Activated T-helper 1 cell treated with anti-CD3 and anti-CD28 coated beads, Interleukin-12 subunit alpha, Interleukin-12 subunit beta, Interleukin-2, Interleukin-4 antibody, amounts not matched to agents 30 ng/mL and 10 ng/mL and 1 ng/mL, durations not matched to agents 14 hours and 24 hours and 36 hours (primary cell): ENCODE results near the gene S1PR1. TPM values are rescaled to one million over a fixed set of nuclear protein-coding genes. Genes with fewer than 3 reads are reported as not detected.
"Not testable (repeated sequence)": the region's sequence is repeated elsewhere in the genome, so short reads cannot be mapped to it uniquely, and the experiment has no call there.

Source experiments
- DNase-seq: peaks from one replicate; pipeline ENCODE4 v3.0.0; 2021; ENCODE audit warnings: low spot score
- H3K27ac Mint-ChIP-seq: one replicate; pipeline ENCODE4 v1.8.0; 2021; ENCODE audit warnings: mild to moderate bottlenecking, mixed read lengths
- H3K27me3 Mint-ChIP-seq: one replicate; pipeline ENCODE4 v1.8.0; 2022; ENCODE audit warnings: mild to moderate bottlenecking, moderate library complexity, mixed read lengths; ENCODE audit not compliant: insufficient read depth
- H3K36me3 Mint-ChIP-seq: one replicate; pipeline ENCODE4 v1.8.0; 2021; ENCODE audit warnings: low read depth, mixed read lengths
- H3K4me1 Mint-ChIP-seq: one replicate; pipeline ENCODE4 v1.8.0; 2021; ENCODE audit warnings: low read depth, mixed read lengths
- H3K4me3 Mint-ChIP-seq: one replicate; pipeline ENCODE4 v1.8.0; 2021; ENCODE audit warnings: mild to moderate bottlenecking, moderate library complexity, mixed read lengths
- H3K9me3 Mint-ChIP-seq: one replicate; pipeline ENCODE4 v1.8.0; 2021; ENCODE audit warnings: mixed read lengths
- intact Hi-C: fragments of 100-400 bp; cut with micrococcal nuclease; formaldehyde crosslinking; loops from one replicate; pipeline ENCODE4 v1.15.1; 2024
- total RNA-seq: library from RNA; stranded (reverse); gene quantifications from 2 replicates; pipeline ENCODE4 v1.2.3, GENCODE V29; 2022

The S1PR1 gene
- total RNA-seq, 1 donor from 2014 or later = 42.5 TPM

GRCh38 chr1:101227837-101228236 is 9.0 kb upstream of the S1PR1 start:
- intact Hi-C loops = no loop called here
- Mint-ChIP-seq H3K27me3 (no peaks in the 10 kb centered on the region), H3K9me3 (no peaks in the 10 kb centered on the region), H3K4me3 (no peak overlapping the region), H3K36me3 (peaks cover 6% of the 10 kb centered on the region), H3K4me1 (peaks cover 28% of the 10 kb centered on the region), H3K27ac (no peak overlapping the region)
- DNase-seq = no peak

DNA sequence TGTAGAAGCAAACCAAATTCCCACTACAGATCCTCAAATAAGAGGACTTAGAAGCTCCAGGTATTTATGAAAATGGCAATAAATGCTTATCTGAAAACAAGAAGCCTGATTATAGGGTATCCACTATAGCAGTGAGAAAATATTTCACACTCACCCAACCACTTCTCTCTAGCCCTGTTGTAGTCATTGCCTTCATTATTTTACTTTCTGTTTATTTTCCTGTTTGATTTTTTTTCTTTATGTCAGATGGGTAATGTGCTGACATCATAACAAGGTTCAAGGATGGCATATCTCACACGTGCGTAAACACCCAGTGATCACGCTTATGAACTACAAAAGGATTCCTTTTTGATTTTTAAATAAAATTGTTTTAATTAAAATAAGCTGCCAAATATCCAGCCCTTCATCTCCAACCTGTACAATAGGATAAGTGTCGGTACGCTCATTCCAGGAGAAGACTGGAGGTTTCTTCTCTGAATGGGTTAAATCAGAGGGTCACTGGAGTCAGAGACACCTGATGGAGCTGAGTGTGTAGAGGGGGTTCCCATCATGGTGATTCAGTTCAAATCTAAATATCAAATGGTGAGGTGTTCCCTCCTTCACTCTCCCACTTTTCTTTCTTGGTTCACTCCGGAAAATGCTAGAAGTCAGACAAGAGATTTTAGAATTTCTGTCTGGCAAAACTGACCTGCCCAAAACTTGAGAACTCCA is 8.2 kb upstream of the S1PR1 start:
- intact Hi-C loops = no loop called here
- H3K36me3 Mint-ChIP-seq = peaks cover 7% of the 10 kb centered on the region
- no peaks in the 10 kb centered on the region for H3K9me3 Mint-ChIP-seq
- no peak overlapping the region for H3K27ac Mint-ChIP-seq
- H3K4me1 Mint-ChIP-seq = peaks cover 32% of the 10 kb centered on the region
- H3K4me3 Mint-ChIP-seq = no peak overlapping the region
- DNase-seq = no peak
- H3K27me3 Mint-ChIP-seq = no peaks in the 10 kb centered on the region

- DNase-seq, intact Hi-C loops, H3K9me3 Mint-ChIP-seq, H3K36me3 Mint-ChIP-seq, H3K27ac Mint-ChIP-seq, H3K27me3 Mint-ChIP-seq, H3K4me3 Mint-ChIP-seq: not testable (repeated sequence)
- H3K4me1 Mint-ChIP-seq = peaks cover 52% of the 10 kb centered on the region
Observed at GRCh38 chr1:101232182-101232581, 4.6 kb upstream of the S1PR1 start.

GRCh38 chr1:101233495-101233894 is 3.3 kb upstream of the S1PR1 start:
- intact Hi-C loops = no loop called here
- H3K4me3 Mint-ChIP-seq = no peak overlapping the region
- DNase-seq = no peak

GRCh38 chr1:101235216-101235695 is 1.6 kb upstream of the S1PR1 start:
- peaks cover 57% of the 10 kb centered on the region for H3K4me1 Mint-ChIP-seq
- peak overlapping the region; percentile 97 for H3K4me3 Mint-ChIP-seq
- peaks cover 20% of the 10 kb centered on the region for H3K36me3 Mint-ChIP-seq
- H3K27me3 Mint-ChIP-seq = no peaks in the 10 kb centered on the region
- H3K9me3 Mint-ChIP-seq = no peaks in the 10 kb centered on the region
- peak overlapping the region; percentile 95 for H3K27ac Mint-ChIP-seq
- no peak for DNase-seq
- intact Hi-C loops = loop anchor here (1.0 to 5.0 kb wide), 10 partner anchors 14 to 793 kb away; no protein-coding TSS in a partner anchor

More at GRCh38 chr1:101233495-101233894, 3.3 kb upstream of the S1PR1 start:
- Mint-ChIP-seq H3K27ac (no peak overlapping the region), H3K4me1 (peaks cover 49% of the 10 kb centered on the region), H3K9me3 (no peaks in the 10 kb centered on the region), H3K27me3 (no peaks in the 10 kb centered on the region), H3K36me3 (peaks cover 3% of the 10 kb centered on the region)

DNA sequence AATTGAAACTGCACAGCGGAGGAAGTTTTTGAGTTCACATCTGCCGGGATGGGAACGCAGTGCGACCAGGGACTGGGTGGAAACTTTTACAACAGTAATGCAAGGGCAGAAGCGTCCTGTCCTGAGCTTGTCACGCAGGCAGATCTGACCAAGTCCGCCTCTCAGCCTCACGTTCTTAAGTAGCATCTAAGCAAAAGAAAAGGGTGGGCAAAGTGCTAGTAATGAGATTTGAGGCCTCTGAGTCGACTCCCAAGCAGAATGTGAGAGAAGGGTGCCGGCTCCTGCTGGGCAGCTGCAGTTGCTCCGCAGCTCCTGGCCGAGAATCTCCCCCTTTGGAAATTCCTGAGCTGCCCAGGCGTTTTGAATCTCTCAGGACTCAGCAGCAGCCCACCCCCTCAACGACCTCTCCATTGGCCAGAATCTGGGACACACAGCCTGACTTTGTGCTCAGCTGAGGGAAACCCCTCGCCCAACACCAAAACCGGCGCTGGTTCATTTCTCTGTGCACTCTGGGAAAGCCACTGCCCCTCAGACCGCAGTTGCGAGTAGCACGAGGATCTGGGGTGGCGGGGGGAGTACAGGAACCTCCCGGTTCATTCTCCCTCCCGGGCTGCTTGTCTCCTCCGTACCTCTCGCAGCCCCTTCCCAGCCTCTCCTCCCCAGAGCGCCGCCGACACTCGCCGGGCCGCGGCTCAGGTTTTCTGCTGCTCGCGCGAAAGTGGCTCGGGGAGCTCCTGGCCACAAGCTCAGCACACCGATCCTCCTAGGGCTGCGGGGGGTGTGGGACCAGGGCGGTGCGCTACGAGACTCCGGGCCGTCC is 913 bp upstream of the S1PR1 start:
- H3K27me3 Mint-ChIP-seq = no peaks in the 10 kb centered on the region
- H3K27ac Mint-ChIP-seq = peak overlapping the region; percentile 95
- H3K4me1 Mint-ChIP-seq = peaks cover 64% of the 10 kb centered on the region
- DNase-seq = peak; percentile 73
- H3K4me3 Mint-ChIP-seq = peak overlapping the region; percentile 97
- H3K36me3 Mint-ChIP-seq = peaks cover 25% of the 10 kb centered on the region
- intact Hi-C loops = loop anchor here (1.0 to 5.0 kb wide), 11 partner anchors 15 to 794 kb away; partner anchors contain the start of gene SLC30A7
- no peaks in the 10 kb centered on the region for H3K9me3 Mint-ChIP-seq

- H3K27ac Mint-ChIP-seq = peak overlapping the region; percentile 95
- no peak for DNase-seq
Observed at GRCh38 chr1:101237229-101237837, 514 bp downstream of the S1PR1 start.

GRCh38 chr1:101238031-101238628 is 1.3 kb downstream of the S1PR1 start:
- no peaks in the 10 kb centered on the region for H3K9me3 Mint-ChIP-seq
- H3K27ac Mint-ChIP-seq = peak overlapping the region; percentile 95
- H3K36me3 Mint-ChIP-seq = peaks cover 35% of the 10 kb centered on the region
- intact Hi-C loops = loop anchor here (1.0 to 5.0 kb wide), 7 partner anchors 50 to 796 kb away; partner anchors contain the start of gene DPH5
- H3K4me3 Mint-ChIP-seq = peak overlapping the region; percentile 97
- DNase-seq = peak; percentile 11
- H3K4me1 Mint-ChIP-seq = peaks cover 77% of the 10 kb centered on the region
- H3K27me3 Mint-ChIP-seq = no peaks in the 10 kb centered on the region

More at GRCh38 chr1:101237229-101237837, 514 bp downstream of the S1PR1 start:
- H3K9me3 Mint-ChIP-seq = no peaks in the 10 kb centered on the region
- no peaks in the 10 kb centered on the region for H3K27me3 Mint-ChIP-seq
- peaks cover 33% of the 10 kb centered on the region for H3K36me3 Mint-ChIP-seq
- peaks cover 78% of the 10 kb centered on the region for H3K4me1 Mint-ChIP-seq
- intact Hi-C loops = loop anchor here (1.0 to 5.0 kb wide), 4 partner anchors 120 to 795 kb away; no protein-coding TSS in a partner anchor
- peak overlapping the region; percentile 97 for H3K4me3 Mint-ChIP-seq

- H3K27ac Mint-ChIP-seq = peak overlapping the region; percentile 95
Observed at GRCh38 chr1:101238681-101239094, 1.9 kb downstream of the S1PR1 start.

DNA sequence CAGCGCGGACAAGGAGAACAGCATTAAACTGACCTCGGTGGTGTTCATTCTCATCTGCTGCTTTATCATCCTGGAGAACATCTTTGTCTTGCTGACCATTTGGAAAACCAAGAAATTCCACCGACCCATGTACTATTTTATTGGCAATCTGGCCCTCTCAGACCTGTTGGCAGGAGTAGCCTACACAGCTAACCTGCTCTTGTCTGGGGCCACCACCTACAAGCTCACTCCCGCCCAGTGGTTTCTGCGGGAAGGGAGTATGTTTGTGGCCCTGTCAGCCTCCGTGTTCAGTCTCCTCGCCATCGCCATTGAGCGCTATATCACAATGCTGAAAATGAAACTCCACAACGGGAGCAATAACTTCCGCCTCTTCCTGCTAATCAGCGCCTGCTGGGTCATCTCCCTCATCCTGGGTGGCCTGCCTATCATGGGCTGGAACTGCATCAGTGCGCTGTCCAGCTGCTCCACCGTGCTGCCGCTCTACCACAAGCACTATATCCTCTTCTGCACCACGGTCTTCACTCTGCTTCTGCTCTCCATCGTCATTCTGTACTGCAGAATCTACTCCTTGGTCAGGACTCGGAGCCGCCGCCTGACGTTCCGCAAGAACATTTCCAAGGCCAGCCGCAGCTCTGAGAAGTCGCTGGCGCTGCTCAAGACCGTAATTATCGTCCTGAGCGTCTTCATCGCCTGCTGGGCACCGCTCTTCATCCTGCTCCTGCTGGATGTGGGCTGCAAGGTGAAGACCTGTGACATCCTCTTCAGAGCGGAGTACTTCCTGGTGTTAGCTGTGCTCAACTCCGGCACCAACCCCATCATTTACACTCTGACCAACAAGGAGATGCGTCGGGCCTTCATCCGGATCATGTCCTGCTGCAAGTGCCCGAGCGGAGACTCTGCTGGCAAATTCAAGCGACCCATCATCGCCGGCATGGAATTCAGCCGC is 2.5 kb downstream of the S1PR1 start:
- H3K4me3 Mint-ChIP-seq = peak overlapping the region; percentile 97
- peaks cover 77% of the 10 kb centered on the region for H3K4me1 Mint-ChIP-seq
- no peaks in the 10 kb centered on the region for H3K27me3 Mint-ChIP-seq
- DNase-seq = peak; percentile 71
- peaks cover 43% of the 10 kb centered on the region for H3K36me3 Mint-ChIP-seq
- no peaks in the 10 kb centered on the region for H3K9me3 Mint-ChIP-seq
- intact Hi-C loops = loop anchor here (1.0 to 5.0 kb wide), 6 partner anchors 15 to 797 kb away; no protein-coding TSS in a partner anchor
- H3K27ac Mint-ChIP-seq = peak overlapping the region; percentile 95

More at GRCh38 chr1:101238681-101239094, 1.9 kb downstream of the S1PR1 start:
- Mint-ChIP-seq H3K4me3 (peak overlapping the region; percentile 97), H3K4me1 (peaks cover 77% of the 10 kb centered on the region), H3K9me3 (no peaks in the 10 kb centered on the region), H3K27me3 (no peaks in the 10 kb centered on the region), H3K36me3 (peaks cover 38% of the 10 kb centered on the region)
- intact Hi-C loops = loop anchor here (1.0 to 5.0 kb wide), 10 partner anchors 16 to 796 kb away; partner anchors contain the start of gene DPH5
- DNase-seq = peak; percentile 79

DNA sequence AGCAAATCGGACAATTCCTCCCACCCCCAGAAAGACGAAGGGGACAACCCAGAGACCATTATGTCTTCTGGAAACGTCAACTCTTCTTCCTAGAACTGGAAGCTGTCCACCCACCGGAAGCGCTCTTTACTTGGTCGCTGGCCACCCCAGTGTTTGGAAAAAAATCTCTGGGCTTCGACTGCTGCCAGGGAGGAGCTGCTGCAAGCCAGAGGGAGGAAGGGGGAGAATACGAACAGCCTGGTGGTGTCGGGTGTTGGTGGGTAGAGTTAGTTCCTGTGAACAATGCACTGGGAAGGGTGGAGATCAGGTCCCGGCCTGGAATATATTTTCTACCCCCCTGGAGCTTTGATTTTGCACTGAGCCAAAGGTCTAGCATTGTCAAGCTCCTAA is 3.2 kb downstream of the S1PR1 start:
- no peak for DNase-seq
- peak overlapping the region; percentile 95 for H3K27ac Mint-ChIP-seq
- intact Hi-C loops = no loop called here
- peaks cover 43% of the 10 kb centered on the region for H3K36me3 Mint-ChIP-seq
- no peaks in the 10 kb centered on the region for H3K27me3 Mint-ChIP-seq
- peaks cover 71% of the 10 kb centered on the region for H3K4me1 Mint-ChIP-seq
- H3K4me3 Mint-ChIP-seq = peak overlapping the region; percentile 97
- H3K9me3 Mint-ChIP-seq = no peaks in the 10 kb centered on the region
